Measurements from ENCODE around the gene VCX.
"Not testable (repeated sequence)": the region's sequence is repeated elsewhere in the genome, so short reads cannot be mapped to it uniquely, and the experiment has no call there.

The VCX gene

DNA sequence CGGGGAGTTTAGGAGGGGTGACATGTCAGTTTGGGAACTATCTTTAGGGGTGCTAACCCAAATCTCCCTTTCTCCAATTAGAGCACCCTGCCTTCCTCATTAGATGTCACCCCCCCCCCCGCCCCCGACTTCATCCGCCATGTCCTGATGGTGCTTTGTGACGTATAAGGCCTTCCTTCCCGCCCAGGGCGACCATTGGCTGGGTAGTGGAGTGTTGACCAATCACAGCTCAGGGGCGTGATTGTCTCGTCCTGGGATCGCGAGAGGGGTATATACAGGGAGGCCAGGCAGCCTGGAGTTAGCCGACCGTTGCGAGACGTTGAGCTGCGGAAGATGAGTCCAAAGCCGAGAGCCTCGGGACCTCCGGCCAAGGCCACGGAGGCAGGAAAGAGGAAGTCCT is at the start of gene VCX:
VCX (plus strand) TSS at position 301 of the 400 bp plus-strand sequence; CDS start at position 334, 33 bp downstream.
- DNase-seq (ENCODE audit: low read depth in 3 of 3, low spot score in 1 of 3) = not testable (repeated sequence)

DNA sequence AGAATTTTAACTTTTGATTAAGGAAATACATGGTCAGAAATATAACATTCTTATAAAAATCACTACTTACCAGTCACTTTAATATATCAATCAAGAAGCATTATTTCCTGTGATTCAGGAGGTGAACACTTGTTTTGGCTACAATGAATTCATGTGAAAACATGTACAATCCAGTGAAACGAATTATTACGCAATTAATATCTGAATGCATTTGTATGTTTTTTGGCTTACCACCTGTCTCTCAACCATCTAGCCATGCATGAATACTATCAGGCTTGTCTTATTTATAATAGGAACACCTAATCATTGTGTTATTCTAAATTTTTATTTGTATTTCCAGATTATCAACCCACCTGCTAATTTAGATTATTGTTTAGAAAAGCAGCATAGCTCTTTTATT is 44.6 kb upstream of the VCX start:
- no peak for DNase-seq (ENCODE audit: low read depth in 3 of 3, low spot score in 1 of 3)

DNA sequence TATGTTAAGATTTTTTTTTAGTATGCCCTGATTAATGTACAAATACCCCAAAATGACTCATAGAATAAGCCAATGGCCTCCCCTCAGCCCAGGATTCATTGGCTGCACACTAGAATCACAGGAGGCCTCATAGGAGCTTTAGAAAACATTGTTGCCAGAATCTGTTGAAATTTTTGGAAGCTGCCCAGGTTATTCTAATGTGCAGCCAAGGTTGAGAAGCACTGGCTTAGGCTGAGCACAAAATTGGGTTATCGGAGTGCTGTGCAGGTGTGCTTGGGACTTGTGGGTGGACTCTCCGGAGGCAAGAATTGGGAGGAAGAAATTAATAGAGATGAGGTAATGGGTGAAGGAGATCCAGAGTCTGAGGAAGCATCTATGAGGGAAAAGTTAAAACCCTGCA is 41.3 kb upstream of the VCX start:
- no peak for DNase-seq (ENCODE audit: low read depth in 3 of 3, low spot score in 1 of 3)

DNA sequence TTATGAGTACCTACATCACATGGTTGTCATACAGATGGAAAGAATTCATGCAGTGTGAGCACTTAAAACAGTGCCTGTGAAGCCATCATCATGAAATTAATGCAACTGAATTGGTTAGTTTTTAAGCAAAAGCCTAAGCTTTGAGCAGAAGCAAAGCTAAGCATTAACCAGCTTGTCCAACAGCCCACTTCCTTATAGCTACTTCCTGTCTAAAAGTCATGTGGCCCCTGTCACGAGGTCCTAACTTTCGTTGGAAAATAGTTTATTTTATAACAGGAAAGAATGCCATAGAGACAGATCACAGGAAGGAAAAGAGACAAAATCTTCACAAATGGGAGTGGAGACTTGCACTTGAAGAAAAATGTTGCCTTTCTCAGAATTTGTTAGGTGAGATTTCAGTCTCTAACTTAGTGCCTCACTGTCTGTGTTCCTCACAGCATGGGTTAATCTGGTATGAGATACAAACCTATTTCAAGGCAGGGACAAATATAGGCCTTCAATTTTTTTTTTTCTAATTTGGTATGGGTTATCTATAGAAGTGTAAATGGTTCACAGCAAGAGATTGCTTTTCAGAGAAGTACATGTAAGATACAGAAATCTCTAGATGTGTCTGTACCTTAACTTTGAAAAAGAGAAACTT is 27.7 kb upstream of the VCX start:
- no peak for DNase-seq (ENCODE audit: low read depth in 3 of 3, low spot score in 1 of 3)

DNA sequence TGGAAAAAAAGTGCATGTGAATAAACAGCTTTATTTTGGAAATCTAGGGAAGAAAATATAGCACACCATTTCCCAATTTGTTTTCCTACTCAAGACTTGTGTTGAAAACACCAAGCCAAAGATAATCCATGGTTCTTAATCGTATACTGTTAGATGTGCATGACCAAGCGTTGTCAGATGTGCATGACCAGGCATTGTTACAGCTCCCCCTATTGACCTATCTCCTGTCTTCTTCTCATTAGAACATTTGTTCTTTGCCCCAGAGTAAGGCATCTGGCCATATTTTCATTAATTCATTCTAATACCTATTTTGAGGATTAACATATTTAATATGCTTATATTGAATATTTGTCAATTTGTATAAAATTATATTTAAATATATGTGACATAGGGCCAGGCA is 14.4 kb upstream of the VCX start:
- no peak for DNase-seq (ENCODE audit: low read depth in 3 of 3, low spot score in 1 of 3)

DNA sequence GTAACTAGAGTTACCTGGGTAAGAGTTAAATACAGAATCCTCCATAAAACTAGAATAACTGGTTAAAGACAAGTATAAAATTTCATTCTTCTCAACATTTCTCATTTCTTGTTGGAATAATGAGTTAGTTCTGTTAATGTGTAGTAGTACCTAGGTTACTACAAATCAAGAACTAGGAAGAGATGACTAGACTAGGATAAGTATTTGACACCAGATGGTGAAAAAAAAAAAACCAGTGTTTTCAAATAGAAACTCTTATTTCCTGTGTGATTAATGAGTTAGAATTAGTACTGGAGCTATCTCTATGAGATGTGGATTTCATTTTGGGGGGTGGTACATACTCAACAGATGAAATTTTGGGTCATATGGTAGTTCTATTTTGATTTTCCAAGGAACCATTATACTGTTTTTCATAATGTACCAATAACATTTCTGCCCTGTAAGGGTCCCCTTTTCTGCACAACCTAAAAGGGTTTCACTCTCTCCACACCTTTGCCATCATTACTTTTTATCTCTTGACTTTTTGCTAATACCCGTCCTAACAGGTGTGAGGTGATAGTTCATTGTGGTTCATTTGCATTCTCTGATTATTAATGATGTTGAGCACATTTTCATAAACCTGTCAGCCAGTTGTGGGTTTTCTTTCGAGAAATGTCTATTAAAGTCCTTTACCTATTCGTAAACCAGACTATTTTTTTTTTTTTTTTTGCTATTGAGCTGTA is 1.7 kb upstream of the VCX start:
- no peak for DNase-seq (ENCODE audit: low read depth in 3 of 3, low spot score in 1 of 3)

DNA sequence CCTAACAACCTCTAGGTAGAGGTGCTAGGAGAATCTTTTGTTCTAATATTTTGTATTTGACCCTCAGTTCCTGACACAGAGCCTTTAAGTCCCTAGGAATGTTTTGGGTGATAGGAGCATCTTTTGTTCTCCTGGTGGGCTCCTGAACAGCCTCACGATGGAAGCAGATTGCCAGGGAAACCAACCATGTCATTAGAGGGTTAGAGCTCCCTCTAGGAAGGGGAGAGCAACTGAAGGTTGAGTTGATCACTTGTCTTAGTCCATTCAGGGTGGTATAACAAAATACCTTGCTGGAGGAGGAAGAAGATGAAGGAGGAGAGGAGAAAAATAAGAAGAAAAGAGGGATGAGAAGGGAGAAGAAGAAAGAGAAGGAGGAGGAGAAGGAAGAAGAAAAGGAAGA is 9.2 kb downstream of the VCX start:
- no peak for DNase-seq (ENCODE audit: low read depth in 3 of 3, low spot score in 1 of 3)

DNA sequence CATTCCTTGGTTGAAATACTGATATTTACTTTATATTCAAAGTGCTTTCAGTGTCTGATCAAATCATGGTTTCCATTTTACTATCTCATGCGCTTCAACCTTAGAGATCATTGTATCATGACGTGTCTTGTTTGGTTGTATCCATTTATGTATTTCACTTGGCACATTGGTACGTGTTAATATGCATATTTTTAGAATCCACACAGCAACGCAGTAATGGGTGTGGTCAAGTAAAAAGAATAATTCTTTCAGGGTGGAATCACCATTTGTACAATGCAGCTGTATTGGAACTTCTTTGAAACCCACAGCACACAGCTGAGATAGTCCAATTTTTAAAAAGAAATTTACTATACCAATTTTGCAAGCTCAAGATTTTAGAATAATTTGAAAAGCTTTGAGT is 29.1 kb downstream of the VCX start:
- DNase-seq (ENCODE audit: low read depth in 3 of 3, low spot score in 1 of 3) = no peak

DNA sequence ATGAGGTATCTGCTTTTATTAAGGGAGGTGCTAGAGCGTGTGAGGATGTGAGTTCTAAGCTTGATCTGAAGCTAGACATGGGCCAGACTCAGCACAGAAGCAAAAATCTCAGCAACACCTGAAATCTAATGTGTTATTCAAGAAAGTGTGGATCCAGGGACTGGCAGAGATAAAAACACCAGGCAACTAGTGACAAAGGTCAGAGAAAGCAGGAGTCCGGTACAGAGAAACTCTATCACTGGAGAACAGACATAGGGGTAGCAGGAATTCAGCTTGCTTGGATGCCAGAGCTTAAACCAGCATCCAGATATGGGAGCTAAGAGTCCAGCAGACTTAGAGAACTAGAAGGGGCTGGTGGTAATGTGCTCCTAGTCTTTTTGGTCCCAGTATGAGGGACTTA is 34.0 kb downstream of the VCX start:
- DNase-seq (ENCODE audit: low read depth in 3 of 3, low spot score in 1 of 3) = no peak

DNA sequence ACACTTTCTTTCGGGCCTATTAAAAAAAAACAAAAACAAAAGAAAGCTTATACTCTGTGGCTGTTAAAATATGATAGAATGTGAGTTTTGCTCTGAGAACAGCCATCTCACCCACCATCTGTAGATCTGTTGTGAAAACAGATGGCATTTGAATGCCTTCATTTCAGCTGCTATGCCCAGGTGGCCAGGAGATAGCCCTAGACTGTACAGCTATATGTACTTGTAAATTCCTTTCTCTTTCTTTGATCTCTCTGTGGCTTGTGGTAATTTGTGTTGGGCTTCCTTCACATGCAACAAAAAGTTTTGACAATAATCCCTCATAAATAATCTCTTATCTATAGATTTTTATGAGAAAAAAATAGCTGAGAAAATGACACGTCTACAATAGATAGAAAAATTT is 46.2 kb downstream of the VCX start:
- DNase-seq (ENCODE audit: low read depth in 3 of 3, low spot score in 1 of 3) = no peak

DNA sequence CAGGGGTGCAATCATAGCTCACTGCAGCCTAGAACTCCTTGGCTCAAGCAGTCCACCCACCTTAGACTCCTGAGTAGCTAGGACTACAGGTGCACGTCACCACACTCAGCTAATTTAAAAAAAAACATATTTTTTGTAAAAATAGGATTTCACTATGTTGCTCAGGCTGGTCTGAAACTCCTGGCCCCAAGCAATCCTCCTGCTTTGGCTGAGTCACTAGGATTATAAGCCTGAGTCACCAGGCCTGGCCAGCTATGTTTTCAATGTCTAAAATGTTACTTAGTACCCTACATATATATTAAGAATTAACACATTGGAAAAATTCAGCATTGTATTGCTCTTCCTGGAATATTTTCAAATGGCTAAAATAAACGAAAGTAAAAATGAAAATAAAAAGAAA is 46.7 kb downstream of the VCX start:
- DNase-seq (ENCODE audit: low read depth in 3 of 3, low spot score in 1 of 3) = no peak

DNA sequence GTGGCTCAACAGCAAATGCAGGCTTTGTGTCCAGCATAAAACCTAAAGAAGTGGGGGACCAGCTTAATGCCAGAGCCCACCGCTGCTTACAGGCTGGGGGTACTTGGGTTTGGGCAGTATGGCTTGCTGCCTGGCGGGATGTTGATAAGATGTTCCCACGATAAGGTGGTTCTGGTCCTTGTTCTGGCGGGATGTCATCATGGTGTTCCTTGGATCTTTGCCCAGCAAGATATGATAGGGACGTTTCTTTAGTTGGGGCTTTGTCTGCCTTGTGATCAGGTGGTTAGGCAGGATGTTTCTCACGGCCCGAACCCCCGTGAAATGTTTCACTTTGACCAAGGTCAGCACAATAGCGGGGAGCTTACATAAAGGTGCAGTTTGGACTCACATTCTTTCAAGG is 49.0 kb downstream of the VCX start:
- DNase-seq (ENCODE audit: low read depth in 3 of 3, low spot score in 1 of 3) = no peak
